Sciatic nerve (tissue), 2 donors: ENCODE measurements around the gene XYLT1. TPM values are rescaled to one million over a fixed set of nuclear protein-coding genes. Genes with fewer than 3 reads are reported as not detected.

Experiments used
- ATAC-seq: fragments of 200-7000 bp; cut with Tn5 transposase; one replicate; pipeline ENCODE4 v1.9.1; 2020; ENCODE audit warnings: mild to moderate bottlenecking, moderate library complexity
- DNase-seq: peaks from one replicate; pipeline ENCODE4 v3.0.0-alpha.2; 2020; ENCODE audit warnings: low spot score
- intact Hi-C: fragments of 100-400 bp; cut with DNase I; formaldehyde crosslinking; loops from one replicate; pipeline ENCODE4 v1.14.2; 2022
- total RNA-seq: library from RNA; stranded (reverse); fragmentation: NEBNext Ultra II Directional; extraction: Animal tissue kit (Norgen Biotek cat#: 25700); gene quantifications from one replicate; pipeline ENCODE4 v1.2.1, GENCODE V29; 2021
- donor health status: DM: no; HTN: no; CAD: no.
- donor health status: DM: no; HTN: no; CAD: no.

XYLT1 gene
- total RNA-seq, 1 donor from 2014 or later, result 17.3 TPM

DNA sequence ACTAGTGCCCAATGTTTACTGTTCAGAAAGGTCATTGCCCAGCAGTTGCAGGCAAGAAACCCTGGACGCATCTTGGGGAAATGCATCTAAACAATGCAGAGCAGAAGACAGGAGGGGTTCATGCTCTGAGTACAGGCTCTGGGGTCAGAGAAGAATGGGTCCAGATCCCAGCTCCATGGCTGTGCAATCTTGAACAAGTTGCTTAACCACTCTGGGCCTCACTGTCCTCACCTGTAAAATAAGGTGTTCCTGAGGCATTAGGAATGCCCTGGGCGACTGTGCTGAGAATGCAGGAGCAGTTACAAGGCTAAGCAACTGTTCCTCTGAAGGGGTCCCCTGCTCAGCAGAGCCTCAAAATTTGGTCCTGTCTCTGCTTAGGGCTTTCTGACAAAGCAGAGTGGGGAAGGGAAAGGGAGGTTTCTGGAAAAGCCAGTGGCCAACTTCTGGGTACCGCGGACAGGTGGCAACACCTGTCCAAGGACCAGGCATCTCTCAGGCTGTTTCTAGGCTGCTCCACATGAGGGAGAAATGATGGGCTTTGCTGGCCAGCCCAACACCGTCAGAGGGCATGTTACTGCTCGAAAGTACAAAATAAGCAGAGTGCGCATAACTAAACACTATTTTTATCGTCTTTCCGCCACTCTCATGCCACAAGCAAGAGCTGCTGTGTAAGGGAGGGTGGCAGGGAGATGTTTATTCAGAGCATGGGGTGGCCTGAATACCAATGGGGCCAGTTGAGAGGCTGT is 176.8 kb downstream of the XYLT1 start:
- no peak for ATAC-seq
- intact Hi-C loops, result no loop called here
- DNase-seq, result no peak

GRCh38 chr16:17291289-17291688 is 179.5 kb downstream of the XYLT1 start:
- DNase-seq, result no peak
- intact Hi-C loops, result no loop called here
- ATAC-seq, result peak; percentile 60

DNA sequence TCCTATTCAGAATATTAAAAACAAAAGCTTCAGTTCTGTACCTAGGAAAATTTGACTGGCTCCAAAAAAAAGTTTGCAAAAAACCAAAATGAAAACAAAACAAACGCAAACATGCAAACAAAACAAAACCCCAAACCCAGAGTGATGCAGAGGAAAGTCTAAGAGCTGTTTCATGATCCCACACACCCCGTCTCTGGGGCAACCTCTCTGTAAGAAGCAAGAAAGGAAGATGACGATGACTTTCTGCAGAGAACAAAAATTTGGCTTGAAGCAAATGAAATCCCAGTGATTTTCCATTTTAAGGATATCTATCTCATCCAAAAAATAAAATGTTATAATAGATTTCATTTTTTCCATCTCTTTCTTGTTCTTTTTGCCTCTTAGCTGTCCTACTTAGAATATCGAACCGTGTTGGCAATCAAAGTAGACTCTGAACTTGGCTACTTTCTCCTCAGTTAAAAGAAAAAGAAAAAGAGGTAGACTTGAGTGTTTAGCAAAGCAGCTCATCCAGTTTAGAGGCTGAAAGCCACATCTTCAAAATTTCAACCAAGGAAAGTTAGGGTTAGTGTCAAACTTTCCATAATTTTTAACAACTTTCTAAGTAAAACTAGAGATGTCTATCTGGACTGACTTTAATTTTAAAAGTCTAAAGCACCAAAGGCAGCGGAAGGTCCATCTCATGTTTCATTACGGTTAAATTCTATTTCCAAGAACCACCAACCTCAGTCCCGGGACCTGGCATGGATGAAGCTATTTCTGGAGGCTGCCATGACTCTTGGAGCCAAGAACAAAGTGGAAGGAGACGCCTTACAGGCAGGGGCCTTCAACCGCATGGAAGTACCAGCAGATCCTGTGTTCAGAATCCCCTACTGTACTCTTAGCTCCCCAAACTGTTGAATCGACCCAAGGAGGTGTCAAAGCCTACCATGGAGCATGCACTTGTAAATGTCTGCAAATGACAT is 180.8 kb downstream of the XYLT1 start:
- no peak for DNase-seq
- intact Hi-C loops, result no loop called here
- ATAC-seq, result peak; percentile 75

DNA sequence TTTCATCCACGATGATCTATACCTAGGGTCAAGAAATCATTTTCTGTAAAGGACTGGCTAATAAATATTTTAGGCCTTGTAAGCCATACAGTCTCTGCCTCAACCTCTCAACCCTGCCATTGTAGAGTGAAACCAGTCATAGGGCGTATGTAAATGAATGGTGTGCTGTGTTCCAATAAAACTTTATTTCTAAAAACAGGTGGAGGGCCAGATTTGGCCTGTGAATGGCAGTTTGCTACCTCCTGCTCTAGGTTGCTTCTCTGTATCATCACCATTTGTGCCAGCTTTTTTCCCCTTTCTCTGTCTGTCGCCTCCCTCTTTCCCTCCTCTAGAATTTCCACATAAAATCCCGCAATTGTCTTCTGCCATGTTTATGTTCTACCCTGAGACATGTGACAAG is 181.7 kb downstream of the XYLT1 start:
- DNase-seq (no peak), ATAC-seq (no peak)
- intact Hi-C loops, result no loop called here

DNA sequence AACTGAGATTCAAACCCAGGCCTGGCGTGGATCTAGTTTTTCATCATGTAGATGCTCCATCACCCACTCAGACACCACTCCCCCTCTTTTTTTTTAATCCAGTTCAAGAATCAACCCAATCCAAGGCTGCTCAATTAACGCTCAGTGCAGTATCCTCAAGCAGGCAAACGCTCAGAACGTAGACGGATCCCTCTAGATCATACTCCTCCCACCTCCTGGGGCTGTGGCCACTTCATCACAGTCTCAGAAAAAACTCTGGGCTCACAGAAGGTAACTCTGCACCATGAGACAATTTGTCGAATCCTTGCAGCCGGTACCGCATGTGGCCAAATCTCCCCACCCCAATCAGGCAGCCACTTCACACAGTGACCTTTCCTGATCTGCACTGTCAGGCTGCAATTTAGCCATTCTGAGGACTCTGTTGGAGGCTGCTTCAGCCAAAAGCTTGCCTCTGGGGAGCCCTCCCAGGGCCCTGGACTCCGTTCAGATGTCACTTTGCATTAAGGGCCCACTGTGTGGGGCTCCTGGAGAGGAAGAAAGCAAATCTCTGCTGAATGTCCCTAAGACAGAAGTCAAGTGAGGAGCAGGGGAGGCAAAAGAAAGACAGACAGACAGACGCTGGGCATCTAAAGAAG is 183.5 kb downstream of the XYLT1 start:
- no peak for ATAC-seq
- DNase-seq, result no peak
- intact Hi-C loops, result no loop called here

DNA sequence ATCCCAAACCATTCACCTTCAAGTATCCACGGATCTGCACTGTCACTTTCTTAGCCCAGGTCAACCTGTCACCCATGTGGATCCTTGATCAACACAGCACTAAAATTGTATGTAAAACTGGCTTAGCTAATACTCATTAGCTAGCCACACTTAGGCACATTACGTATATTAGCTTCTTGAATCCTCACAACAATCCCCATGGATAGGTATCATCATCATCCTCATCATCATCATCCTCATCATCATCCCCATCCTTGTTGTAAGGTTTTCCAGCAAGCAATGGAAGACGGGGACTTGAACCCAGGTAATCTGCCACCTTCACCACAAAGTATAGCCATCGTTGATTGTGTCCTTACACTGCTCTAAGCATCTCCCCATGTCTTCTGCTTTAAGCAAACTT is 184.3 kb downstream of the XYLT1 start:
- intact Hi-C loops, result no loop called here
- no peak for ATAC-seq
- no peak for DNase-seq

DNA sequence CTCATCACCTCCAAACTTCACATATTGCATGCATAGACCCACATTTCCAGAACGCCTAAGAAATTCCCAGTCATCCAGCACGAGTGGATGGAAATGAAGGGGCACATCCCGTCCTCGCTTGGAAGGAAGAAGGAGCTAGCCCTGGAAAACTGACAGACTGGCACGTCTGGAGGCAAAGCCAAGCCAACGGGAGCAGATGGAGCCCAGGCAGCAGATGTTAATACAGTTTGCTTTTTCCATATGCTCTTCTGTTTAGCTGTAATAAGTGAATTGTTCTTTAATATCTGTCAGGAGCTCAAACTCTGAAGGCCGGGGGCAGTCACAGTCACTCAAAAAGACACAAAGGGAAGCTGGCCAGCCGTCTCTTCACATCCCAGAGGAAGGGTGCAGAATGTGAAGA is 187.7 kb downstream of the XYLT1 start:
- no peak for ATAC-seq
- intact Hi-C loops, result loop anchor here (2.0 kb wide), 1 partner anchor 278 kb away; no protein-coding TSS in a partner anchor
- no peak for DNase-seq

DNA sequence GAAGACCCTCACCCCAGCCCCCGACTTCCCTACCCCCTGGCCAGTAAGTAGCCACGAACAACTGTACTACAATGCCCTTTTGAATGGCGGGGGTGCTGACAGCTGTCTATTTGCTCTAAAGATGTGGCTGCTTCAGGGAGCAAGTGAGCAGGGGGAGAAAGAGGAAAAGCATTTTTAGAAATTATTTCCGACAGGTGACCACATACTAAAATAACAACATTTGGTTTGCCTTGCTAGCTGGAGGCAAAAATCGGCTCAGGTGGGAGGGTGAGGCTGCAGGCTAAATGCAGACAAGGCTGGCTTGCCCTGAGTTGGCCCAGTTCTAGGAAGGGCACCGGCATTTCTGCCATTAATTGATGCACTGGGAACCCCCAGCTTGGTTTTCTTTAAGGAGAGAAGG is 188.5 kb downstream of the XYLT1 start:
- DNase-seq (no peak), ATAC-seq (no peak)
- intact Hi-C loops, result loop anchor here (2.0 kb wide), 1 partner anchor 279 kb away; no protein-coding TSS in a partner anchor

- no peak for ATAC-seq
- intact Hi-C loops, result no loop called here
- no peak for DNase-seq
Observed at GRCh38 chr16:17281052-17281451, 189.7 kb downstream of the XYLT1 start.

GRCh38 chr16:17278988-17279387 is 191.8 kb downstream of the XYLT1 start:
- ATAC-seq (no peak), DNase-seq (no peak)
- intact Hi-C loops, result no loop called here

- peak; percentile 73 for ATAC-seq
- intact Hi-C loops, result no loop called here
- DNase-seq, result no peak
Observed at GRCh38 chr16:17277981-17278381, 192.8 kb downstream of the XYLT1 start.

- intact Hi-C loops, result no loop called here
- no peak for ATAC-seq
Observed at GRCh38 chr16:17276610-17277009, 194.2 kb downstream of the XYLT1 start.

GRCh38 chr16:17276010-17276530 is 194.7 kb downstream of the XYLT1 start:
- intact Hi-C loops, result no loop called here
- no peak for DNase-seq
- no peak for ATAC-seq

More at GRCh38 chr16:17276610-17277009, 194.2 kb downstream of the XYLT1 start:
- no peak for DNase-seq

- intact Hi-C loops, result no loop called here
- DNase-seq, result no peak
- ATAC-seq, result no peak
Observed at GRCh38 chr16:17275076-17276009, 195.4 kb downstream of the XYLT1 start.

DNA sequence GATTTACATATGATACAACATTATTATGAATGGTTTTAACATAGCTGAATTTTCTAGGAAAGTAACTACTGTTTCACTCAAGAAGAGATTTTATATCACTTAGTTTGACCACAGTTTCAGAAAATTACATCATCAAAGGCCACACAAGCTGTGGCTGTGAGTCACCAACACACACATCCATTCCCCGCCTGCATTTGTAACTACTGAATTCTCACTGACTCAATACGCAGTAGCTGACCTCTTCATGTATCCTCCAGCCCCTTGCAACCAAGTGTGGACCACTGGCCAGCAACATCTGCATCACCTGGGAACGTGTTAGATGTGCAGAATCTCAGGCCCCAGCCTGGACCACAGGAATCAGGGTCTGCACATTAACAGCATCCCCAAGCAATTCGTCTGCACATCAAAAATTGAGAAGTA is 197.6 kb downstream of the XYLT1 start:
- intact Hi-C loops, result no loop called here
- ATAC-seq (peak; percentile 79), DNase-seq (no peak)

GRCh38 chr16:17272716-17273115 is 198.0 kb downstream of the XYLT1 start:
- no peak for ATAC-seq
- no peak for DNase-seq
- intact Hi-C loops, result no loop called here

DNA sequence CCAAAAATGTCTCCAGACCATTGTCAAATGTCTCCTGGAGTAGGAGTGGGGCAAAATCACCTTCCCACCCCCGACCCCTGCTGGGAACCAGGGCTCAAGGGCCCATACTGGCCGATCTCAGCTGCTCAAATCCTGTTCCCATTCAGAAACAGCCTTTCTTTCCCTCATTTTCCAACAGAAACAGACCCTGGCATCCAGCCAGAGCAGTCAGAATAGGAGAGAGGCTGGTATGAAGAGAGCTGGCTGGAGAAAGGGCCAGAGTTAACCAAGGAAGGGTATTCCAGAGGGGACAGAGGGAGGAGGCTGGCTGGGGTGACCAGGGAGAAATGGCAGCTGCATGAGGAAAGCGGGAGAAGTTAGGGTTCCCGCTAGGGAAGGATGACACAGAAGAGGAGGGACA is 199.1 kb downstream of the XYLT1 start:
- ATAC-seq (peak; percentile 60), DNase-seq (peak; percentile 80)
- intact Hi-C loops, result no loop called here

GRCh38 chr16:17270683-17271109 is 200.1 kb downstream of the XYLT1 start:
- intact Hi-C loops, result no loop called here
- ATAC-seq, result peak; percentile 18
- no peak for DNase-seq
